Measurements from ENCODE around the gene TRIM34. TPM values are rescaled to one million over a fixed set of nuclear protein-coding genes. Genes with fewer than 3 reads are reported as not detected.

Gene TRIM34
- total RNA-seq, 1 experiment from 2014 or later, result 0.41 TPM

DNA sequence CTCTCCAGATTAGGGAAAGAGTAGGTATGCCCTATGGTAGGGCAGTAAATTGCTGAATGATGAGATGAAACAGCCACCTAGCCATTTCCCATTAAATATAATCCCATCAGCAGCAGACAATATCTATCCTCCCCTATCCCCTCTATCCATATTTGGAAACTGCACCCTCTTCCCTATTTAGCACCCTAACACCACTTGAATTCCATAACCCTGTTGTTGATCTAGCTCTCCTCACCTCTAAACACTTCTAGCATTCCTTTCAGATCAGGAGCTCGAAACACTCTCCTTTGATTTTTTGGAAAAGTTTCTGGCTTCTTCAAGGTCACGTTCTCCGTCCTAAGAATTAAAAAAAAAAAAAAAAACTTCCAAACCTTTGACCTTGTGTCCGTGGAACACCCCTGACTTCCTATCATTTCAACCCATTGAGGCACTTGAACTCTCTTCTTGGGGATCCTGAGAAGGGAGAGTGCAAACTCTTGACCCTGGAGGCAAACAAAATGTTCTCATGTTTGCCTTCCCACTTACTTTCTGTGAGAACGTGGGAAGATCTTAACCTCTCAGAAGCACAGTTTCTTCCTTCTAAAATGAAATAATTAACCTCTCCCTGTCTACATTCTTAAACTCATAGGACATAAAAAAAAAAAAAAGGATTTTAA is 41.1 kb downstream of the TRIM34 start:
- H3K36me3 ChIP-seq (ENCODE audit: insufficient read depth, low read length, poor library complexity, severe bottlenecking), result peaks cover 7% of the 10 kb centered on the region
- CTCF ChIA-PET, result no interaction called here

DNA sequence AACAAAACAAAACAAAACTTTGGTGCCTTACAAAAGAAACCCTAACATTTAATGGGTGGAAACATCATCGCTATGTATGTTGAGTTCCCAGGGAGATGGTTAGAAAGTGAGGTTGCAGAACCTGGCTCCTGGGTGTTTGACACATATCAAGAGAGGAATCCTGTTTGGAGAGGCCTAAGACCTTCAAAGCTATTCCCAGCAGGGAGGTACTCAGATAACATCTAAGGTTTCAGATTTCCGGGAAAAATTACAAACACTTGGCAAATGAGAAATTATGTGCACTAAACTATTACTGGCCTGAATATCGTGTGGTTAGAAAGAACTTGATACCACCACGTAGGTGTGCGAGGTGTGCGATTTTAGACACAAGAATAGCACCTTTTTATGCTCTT is 41.6 kb downstream of the TRIM34 start:
- POLR2A ChIA-PET (ENCODE audit: low non-redundant PET), result no interaction called here
- no peak for DNase-seq (ENCODE audit: low spot score)
- intact Hi-C loops (cut with micrococcal nuclease; ENCODE audit: unreplicated experiment), result no loop called here
- no peak for TF ChIP-seq EZH2 (IDR thresholded peaks at IDR 0.05; ENCODE audit: borderline replicate concordance, low read depth, low read length, poor library complexity, severe bottlenecking)
- no TSS peak for BruUV-seq (replicated peaks)
- no peaks in the 10 kb centered on the region for H3K4me1 ChIP-seq (ENCODE audit: insufficient read depth, low read length, poor library complexity, severe bottlenecking)
- H3K9me3 ChIP-seq (ENCODE audit: low read depth, low read length, poor library complexity, severe bottlenecking), result no peaks in the 10 kb centered on the region
- H3K4me3 ChIP-seq (ENCODE audit: low read depth, low read length, poor library complexity, severe bottlenecking), result no peak overlapping the region
- no peaks in the 10 kb centered on the region for H3K27me3 ChIP-seq (replicated peaks; ENCODE audit: insufficient read depth, low read depth, low read length, poor library complexity)
- no peak overlapping the region for H3K27ac ChIP-seq (ENCODE audit: low read depth, low read length, poor library complexity, severe bottlenecking)
- CTCF ChIA-PET, result no interaction called here
- H3K36me3 ChIP-seq (ENCODE audit: insufficient read depth, low read length, poor library complexity, severe bottlenecking), result peaks cover 7% of the 10 kb centered on the region

More for the DNA sequence above, 41.1 kb downstream of the TRIM34 start:
- intact Hi-C loops (cut with micrococcal nuclease; ENCODE audit: unreplicated experiment), result no loop called here
- no peak overlapping the region for H3K27ac ChIP-seq (ENCODE audit: low read depth, low read length, poor library complexity, severe bottlenecking)
- TF ChIP-seq, protein P1, sequence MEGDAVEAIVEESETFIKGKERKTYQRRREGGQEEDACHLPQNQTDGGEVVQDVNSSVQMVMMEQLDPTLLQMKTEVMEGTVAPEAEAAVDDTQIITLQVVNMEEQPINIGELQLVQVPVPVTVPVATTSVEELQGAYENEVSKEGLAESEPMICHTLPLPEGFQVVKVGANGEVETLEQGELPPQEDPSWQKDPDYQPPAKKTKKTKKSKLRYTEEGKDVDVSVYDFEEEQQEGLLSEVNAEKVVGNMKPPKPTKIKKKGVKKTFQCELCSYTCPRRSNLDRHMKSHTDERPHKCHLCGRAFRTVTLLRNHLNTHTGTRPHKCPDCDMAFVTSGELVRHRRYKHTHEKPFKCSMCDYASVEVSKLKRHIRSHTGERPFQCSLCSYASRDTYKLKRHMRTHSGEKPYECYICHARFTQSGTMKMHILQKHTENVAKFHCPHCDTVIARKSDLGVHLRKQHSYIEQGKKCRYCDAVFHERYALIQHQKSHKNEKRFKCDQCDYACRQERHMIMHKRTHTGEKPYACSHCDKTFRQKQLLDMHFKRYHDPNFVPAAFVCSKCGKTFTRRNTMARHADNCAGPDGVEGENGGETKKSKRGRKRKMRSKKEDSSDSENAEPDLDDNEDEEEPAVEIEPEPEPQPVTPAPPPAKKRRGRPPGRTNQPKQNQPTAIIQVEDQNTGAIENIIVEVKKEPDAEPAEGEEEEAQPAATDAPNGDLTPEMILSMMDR (conservative IDR thresholded peaks at IDR 0.05; ENCODE audit: low read depth, low read length), result no peak
- no peak for TF ChIP-seq EZH2 (IDR thresholded peaks at IDR 0.05; ENCODE audit: borderline replicate concordance, low read depth, low read length, poor library complexity, severe bottlenecking)
- no peak for DNase-seq (ENCODE audit: low spot score)
- H3K4me3 ChIP-seq (ENCODE audit: low read depth, low read length, poor library complexity, severe bottlenecking), result no peak overlapping the region
- BruUV-seq (replicated peaks), result no TSS peak
- H3K4me1 ChIP-seq (ENCODE audit: insufficient read depth, low read length, poor library complexity, severe bottlenecking), result no peaks in the 10 kb centered on the region
- no peaks in the 10 kb centered on the region for H3K27me3 ChIP-seq (replicated peaks; ENCODE audit: insufficient read depth, low read depth, low read length, poor library complexity)
- H3K9me3 ChIP-seq (ENCODE audit: low read depth, low read length, poor library complexity, severe bottlenecking), result no peaks in the 10 kb centered on the region
- POLR2A ChIA-PET (ENCODE audit: low non-redundant PET), result no interaction called here

DNA sequence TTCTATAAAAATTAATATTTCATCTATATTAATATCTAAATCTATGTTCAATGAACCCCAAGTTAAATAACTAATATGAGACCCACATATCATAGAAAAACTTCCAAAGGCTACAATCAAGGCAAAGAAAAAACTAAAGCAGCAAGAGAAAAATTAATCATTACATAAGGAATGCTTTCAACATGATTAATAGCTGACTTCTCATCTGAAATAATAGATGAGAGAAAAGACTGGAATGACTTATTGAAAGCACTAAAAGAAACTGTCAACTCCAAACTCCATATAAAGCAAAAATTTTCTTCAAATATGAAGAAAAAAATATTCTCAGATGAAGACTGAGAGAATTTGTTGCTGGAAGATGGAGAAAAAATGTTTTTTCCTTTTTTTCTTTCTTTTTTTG is 47.0 kb downstream of the TRIM34 start:
- intact Hi-C loops (cut with micrococcal nuclease; ENCODE audit: unreplicated experiment), result no loop called here
- Histone ChIP-seq H3K27me3 (replicated peaks; ENCODE audit: insufficient read depth, low read depth, low read length, poor library complexity) (no peaks in the 10 kb centered on the region), H3K4me3 (ENCODE audit: low read depth, low read length, poor library complexity, severe bottlenecking) (no peak overlapping the region), H3K9me3 (ENCODE audit: low read depth, low read length, poor library complexity, severe bottlenecking) (no peaks in the 10 kb centered on the region), H3K36me3 (ENCODE audit: insufficient read depth, low read length, poor library complexity, severe bottlenecking) (no peaks in the 10 kb centered on the region), H3K27ac (ENCODE audit: low read depth, low read length, poor library complexity, severe bottlenecking) (no peak overlapping the region), H3K4me1 (ENCODE audit: insufficient read depth, low read length, poor library complexity, severe bottlenecking) (no peaks in the 10 kb centered on the region)
- ChIA-PET POLR2A (ENCODE audit: low non-redundant PET) (no interaction called here), CTCF (no interaction called here)
- no peak for TF ChIP-seq EZH2 (IDR thresholded peaks at IDR 0.05; ENCODE audit: borderline replicate concordance, low read depth, low read length, poor library complexity, severe bottlenecking)
- TF ChIP-seq, protein P1 (conservative IDR thresholded peaks at IDR 0.05; ENCODE audit: low read depth, low read length), result no peak
- no TSS peak for BruUV-seq (replicated peaks)
- DNase-seq (ENCODE audit: low spot score), result no peak

DNA sequence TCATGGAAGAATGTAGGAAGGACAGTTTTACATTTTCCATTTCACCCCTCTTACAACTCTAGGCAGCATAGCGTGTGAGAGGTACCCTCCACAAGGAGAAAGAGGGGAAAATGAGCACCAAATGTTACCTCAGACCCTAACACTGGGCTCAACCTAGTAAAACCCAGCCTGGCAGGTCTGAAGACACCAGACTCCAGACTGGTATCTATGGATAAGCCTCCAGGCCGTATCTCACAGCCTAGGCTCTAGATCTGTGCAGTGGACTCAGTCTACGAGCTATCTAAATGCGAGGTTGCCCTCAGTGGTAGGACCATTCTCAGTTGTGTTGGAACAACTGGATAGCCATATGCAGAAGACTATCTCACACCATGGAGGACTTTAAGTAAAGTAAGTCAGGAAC is 49.6 kb downstream of the TRIM34 start:
- CTCF ChIA-PET, result no interaction called here
- H3K36me3 ChIP-seq (ENCODE audit: insufficient read depth, low read length, poor library complexity, severe bottlenecking), result peaks cover 8% of the 10 kb centered on the region
- BruUV-seq (replicated peaks), result no TSS peak
- H3K4me1 ChIP-seq (ENCODE audit: insufficient read depth, low read length, poor library complexity, severe bottlenecking), result no peaks in the 10 kb centered on the region
- no peak overlapping the region for H3K27ac ChIP-seq (ENCODE audit: low read depth, low read length, poor library complexity, severe bottlenecking)
- no peak for DNase-seq (ENCODE audit: low spot score)
- H3K9me3 ChIP-seq (ENCODE audit: low read depth, low read length, poor library complexity, severe bottlenecking), result no peaks in the 10 kb centered on the region
- intact Hi-C loops (cut with micrococcal nuclease; ENCODE audit: unreplicated experiment), result no loop called here
- no peaks in the 10 kb centered on the region for H3K27me3 ChIP-seq (replicated peaks; ENCODE audit: insufficient read depth, low read depth, low read length, poor library complexity)
- POLR2A ChIA-PET (ENCODE audit: low non-redundant PET), result no interaction called here
- TF ChIP-seq EZH2 (IDR thresholded peaks at IDR 0.05; ENCODE audit: borderline replicate concordance, low read depth, low read length, poor library complexity, severe bottlenecking), result no peak
- TF ChIP-seq, protein P1 (conservative IDR thresholded peaks at IDR 0.05; ENCODE audit: low read depth, low read length), result no peak
- no peak overlapping the region for H3K4me3 ChIP-seq (ENCODE audit: low read depth, low read length, poor library complexity, severe bottlenecking)

All from A673 (cell line).